Measurements from ENCODE around the gene ARNT2.
A peak's percentile ranks its signal among the peaks of the same experiment; 100 is the strongest.

The ARNT2 gene

GRCh38 chr15:80405970-80406369 is 1.8 kb downstream of the ARNT2 start:
- Histone ChIP-seq H3K4me1 (ENCODE audit: control insufficient read depth, insufficient read depth, low read length) (peaks cover 13% of the 10 kb centered on the region), H3K9me3 (ENCODE audit: control insufficient read depth in 2 of 2, low read length in 2 of 2) (no peaks in the 10 kb centered on the region), H3K9ac (ENCODE audit: low read length in 2 of 2) (no peak overlapping the region), H3K27ac (ENCODE audit: low read length) (no peak overlapping the region), H3K27me3 (ENCODE audit: control insufficient read depth in 1 of 2, insufficient read depth in 2 of 2, low read length in 2 of 2) (peaks cover 0 to 2% of the 10 kb centered on the region in 2 donors), H3K4me3 (ENCODE audit: low read length in 2 of 2) (no peak overlapping the region), H3K36me3 (ENCODE audit: control insufficient read depth in 2 of 2, insufficient read depth in 2 of 2, low read length in 2 of 2) (no peaks in the 10 kb centered on the region)

DNA sequence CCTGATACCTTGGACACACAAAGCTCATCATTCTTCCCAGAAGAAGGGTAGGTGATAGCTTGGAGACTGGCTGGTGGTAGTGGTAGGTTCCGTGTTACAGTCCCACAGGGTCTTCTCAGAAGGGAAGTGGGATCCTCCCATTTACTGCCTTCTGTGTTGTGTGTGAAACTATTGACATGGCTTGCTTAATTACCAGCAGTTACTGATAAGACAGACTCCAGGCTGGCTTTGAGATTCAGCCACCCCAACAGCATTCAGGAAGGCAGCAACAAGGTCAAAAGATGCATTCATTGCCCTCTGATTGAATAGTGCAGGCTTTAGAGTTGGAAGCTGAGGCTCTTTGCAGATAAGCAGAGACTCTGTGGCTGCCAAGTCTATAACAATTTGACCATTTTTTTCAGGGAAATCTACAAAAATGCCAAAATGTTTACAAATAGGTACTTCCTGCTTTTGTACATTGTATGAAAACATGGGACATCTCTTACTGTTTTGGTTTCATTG is 7.7 kb downstream of the ARNT2 start:
- H3K4me1 ChIP-seq (ENCODE audit: control insufficient read depth, insufficient read depth, low read length) = no peaks in the 10 kb centered on the region
- H3K9me3 ChIP-seq (ENCODE audit: control insufficient read depth in 2 of 2, low read length in 2 of 2) = no peaks in the 10 kb centered on the region
- H3K9ac ChIP-seq (ENCODE audit: low read length in 2 of 2) = no peak overlapping the region
- no peak overlapping the region for H3K4me3 ChIP-seq (ENCODE audit: low read length in 2 of 2)
- no peaks in the 10 kb centered on the region for H3K27me3 ChIP-seq (ENCODE audit: control insufficient read depth in 1 of 2, insufficient read depth in 2 of 2, low read length in 2 of 2)
- no peaks in the 10 kb centered on the region for H3K36me3 ChIP-seq (ENCODE audit: control insufficient read depth in 2 of 2, insufficient read depth in 2 of 2, low read length in 2 of 2)
- no peak overlapping the region for H3K27ac ChIP-seq (ENCODE audit: low read length)

DNA sequence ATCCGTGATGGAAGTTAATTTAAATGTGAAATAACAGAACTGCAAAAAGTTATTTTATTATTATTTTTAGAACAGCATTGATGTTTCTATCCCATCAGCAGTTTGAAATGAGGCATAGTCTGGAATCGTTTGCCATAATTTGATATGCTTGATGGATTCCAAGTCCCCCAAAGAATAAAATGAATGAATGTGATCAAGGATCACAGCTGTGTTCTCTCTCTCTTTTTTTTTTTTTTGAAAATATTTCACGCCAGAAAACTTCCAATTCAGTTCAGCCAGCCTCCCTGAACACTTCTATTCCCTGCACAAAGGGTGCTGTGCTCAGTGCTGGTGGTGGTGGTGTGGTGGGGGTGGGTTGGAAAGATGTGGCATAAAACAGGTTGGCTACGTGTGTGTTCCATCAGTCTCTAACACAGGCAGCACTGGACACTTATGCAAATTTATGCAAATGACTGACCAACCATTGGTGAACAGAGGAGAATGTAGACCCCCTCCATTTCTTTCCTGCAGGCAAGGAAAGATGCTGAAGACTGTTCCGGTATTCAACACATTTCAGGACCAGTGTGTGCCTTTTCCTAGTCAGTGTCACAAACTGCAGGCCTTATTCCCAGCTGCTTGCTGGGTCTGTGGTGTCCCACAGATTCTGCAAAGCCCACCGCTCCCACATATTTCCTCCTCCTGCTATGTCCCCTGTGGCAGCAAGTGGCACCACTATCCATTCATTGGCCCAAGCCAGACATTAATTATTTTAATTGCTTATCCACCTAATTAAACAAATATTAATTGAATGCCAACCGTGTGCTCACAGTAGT is 10.6 kb downstream of the ARNT2 start:
- Histone ChIP-seq H3K4me3 (ENCODE audit: low read length in 2 of 2) (no peak overlapping the region), H3K36me3 (ENCODE audit: control insufficient read depth in 2 of 2, insufficient read depth in 2 of 2, low read length in 2 of 2) (no peaks in the 10 kb centered on the region), H3K4me1 (ENCODE audit: control insufficient read depth, insufficient read depth, low read length) (peaks cover 10% of the 10 kb centered on the region), H3K9ac (ENCODE audit: low read length in 2 of 2) (no peak overlapping the region), H3K9me3 (ENCODE audit: control insufficient read depth in 2 of 2, low read length in 2 of 2) (no peaks in the 10 kb centered on the region), H3K27me3 (ENCODE audit: control insufficient read depth in 1 of 2, insufficient read depth in 2 of 2, low read length in 2 of 2) (peaks cover 0 to 2% of the 10 kb centered on the region in 2 donors), H3K27ac (ENCODE audit: low read length) (no peak overlapping the region)

DNA sequence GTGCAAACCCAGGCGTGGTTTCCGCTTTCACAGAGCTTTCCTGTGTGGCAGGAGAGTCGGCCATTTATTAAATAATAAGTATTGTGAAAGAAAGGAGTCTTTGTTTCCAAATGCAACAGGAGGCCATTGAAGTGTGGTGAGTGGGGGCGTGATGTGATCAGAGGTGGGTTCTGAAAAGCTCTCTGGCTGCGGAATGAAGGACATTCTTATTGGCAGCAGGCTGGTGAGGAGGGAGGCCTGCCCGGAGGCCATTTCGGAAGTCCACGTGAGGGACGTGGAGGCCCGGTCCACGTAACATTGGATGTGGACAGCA is 11.1 kb downstream of the ARNT2 start:
- H3K4me1 ChIP-seq (ENCODE audit: control insufficient read depth, insufficient read depth, low read length) = peaks cover 12% of the 10 kb centered on the region
- H3K27ac ChIP-seq (ENCODE audit: low read length) = no peak overlapping the region
- H3K4me3 ChIP-seq (ENCODE audit: low read length in 2 of 2) = no peak overlapping the region
- H3K9ac ChIP-seq (ENCODE audit: low read length in 2 of 2) = no peak overlapping the region
- no peaks in the 10 kb centered on the region for H3K9me3 ChIP-seq (ENCODE audit: control insufficient read depth in 2 of 2, low read length in 2 of 2)
- peaks cover 0 to 2% of the 10 kb centered on the region in 2 donors for H3K27me3 ChIP-seq (ENCODE audit: control insufficient read depth in 1 of 2, insufficient read depth in 2 of 2, low read length in 2 of 2)
- H3K36me3 ChIP-seq (ENCODE audit: control insufficient read depth in 2 of 2, insufficient read depth in 2 of 2, low read length in 2 of 2) = no peaks in the 10 kb centered on the region

- Histone ChIP-seq H3K27ac (ENCODE audit: low read length) (no peak overlapping the region), H3K9me3 (ENCODE audit: control insufficient read depth in 2 of 2, low read length in 2 of 2) (no peaks in the 10 kb centered on the region), H3K36me3 (ENCODE audit: control insufficient read depth in 2 of 2, insufficient read depth in 2 of 2, low read length in 2 of 2) (no peaks in the 10 kb centered on the region), H3K9ac (ENCODE audit: low read length in 2 of 2) (no peak overlapping the region), H3K27me3 (ENCODE audit: control insufficient read depth in 1 of 2, insufficient read depth in 2 of 2, low read length in 2 of 2) (peaks cover 0 to 2% of the 10 kb centered on the region in 2 donors), H3K4me3 (ENCODE audit: low read length in 2 of 2) (no peak overlapping the region), H3K4me1 (ENCODE audit: control insufficient read depth, insufficient read depth, low read length) (peaks cover 12% of the 10 kb centered on the region)
Observed at GRCh38 chr15:80416702-80417101, 12.5 kb downstream of the ARNT2 start.

GRCh38 chr15:80418892-80419537 is 14.8 kb downstream of the ARNT2 start:
- peak overlapping the region in 1 of 2 donors; percentile 22 for H3K4me3 ChIP-seq (ENCODE audit: low read length in 2 of 2)
- H3K9me3 ChIP-seq (ENCODE audit: control insufficient read depth in 2 of 2, low read length in 2 of 2) = no peaks in the 10 kb centered on the region
- H3K9ac ChIP-seq (ENCODE audit: low read length in 2 of 2) = no peak overlapping the region
- no peak overlapping the region for H3K27ac ChIP-seq (ENCODE audit: low read length)
- no peaks in the 10 kb centered on the region for H3K36me3 ChIP-seq (ENCODE audit: control insufficient read depth in 2 of 2, insufficient read depth in 2 of 2, low read length in 2 of 2)
- peaks cover 0 to 2% of the 10 kb centered on the region in 2 donors for H3K27me3 ChIP-seq (ENCODE audit: control insufficient read depth in 1 of 2, insufficient read depth in 2 of 2, low read length in 2 of 2)
- peaks cover 12% of the 10 kb centered on the region for H3K4me1 ChIP-seq (ENCODE audit: control insufficient read depth, insufficient read depth, low read length)

- Histone ChIP-seq H3K36me3 (ENCODE audit: control insufficient read depth in 2 of 2, insufficient read depth in 2 of 2, low read length in 2 of 2) (no peaks in the 10 kb centered on the region), H3K4me3 (ENCODE audit: low read length in 2 of 2) (peak overlapping the region in 1 of 2 donors; percentile 22), H3K9ac (ENCODE audit: low read length in 2 of 2) (no peak overlapping the region), H3K9me3 (ENCODE audit: control insufficient read depth in 2 of 2, low read length in 2 of 2) (no peaks in the 10 kb centered on the region), H3K4me1 (ENCODE audit: control insufficient read depth, insufficient read depth, low read length) (peaks cover 12% of the 10 kb centered on the region), H3K27ac (ENCODE audit: low read length) (no peak overlapping the region), H3K27me3 (ENCODE audit: control insufficient read depth in 1 of 2, insufficient read depth in 2 of 2, low read length in 2 of 2) (peaks cover 0 to 2% of the 10 kb centered on the region in 2 donors)
Observed at GRCh38 chr15:80419546-80419945, 15.4 kb downstream of the ARNT2 start.

- Histone ChIP-seq H3K9me3 (ENCODE audit: control insufficient read depth in 2 of 2, low read length in 2 of 2) (no peaks in the 10 kb centered on the region), H3K27me3 (ENCODE audit: control insufficient read depth in 1 of 2, insufficient read depth in 2 of 2, low read length in 2 of 2) (peaks cover 0 to 2% of the 10 kb centered on the region in 2 donors), H3K27ac (ENCODE audit: low read length) (no peak overlapping the region), H3K9ac (ENCODE audit: low read length in 2 of 2) (no peak overlapping the region), H3K4me1 (ENCODE audit: control insufficient read depth, insufficient read depth, low read length) (peaks cover 12% of the 10 kb centered on the region), H3K36me3 (ENCODE audit: control insufficient read depth in 2 of 2, insufficient read depth in 2 of 2, low read length in 2 of 2) (no peaks in the 10 kb centered on the region), H3K4me3 (ENCODE audit: low read length in 2 of 2) (no peak overlapping the region)
Observed at GRCh38 chr15:80420658-80421057, 16.5 kb downstream of the ARNT2 start.

- no peak overlapping the region for H3K9ac ChIP-seq (ENCODE audit: low read length in 2 of 2)
- H3K4me3 ChIP-seq (ENCODE audit: low read length in 2 of 2) = no peak overlapping the region
- no peaks in the 10 kb centered on the region for H3K36me3 ChIP-seq (ENCODE audit: control insufficient read depth in 2 of 2, insufficient read depth in 2 of 2, low read length in 2 of 2)
- no peaks in the 10 kb centered on the region for H3K27me3 ChIP-seq (ENCODE audit: control insufficient read depth in 1 of 2, insufficient read depth in 2 of 2, low read length in 2 of 2)
- H3K27ac ChIP-seq (ENCODE audit: low read length) = no peak overlapping the region
- H3K4me1 ChIP-seq (ENCODE audit: control insufficient read depth, insufficient read depth, low read length) = peaks cover 10% of the 10 kb centered on the region
- no peaks in the 10 kb centered on the region for H3K9me3 ChIP-seq (ENCODE audit: control insufficient read depth in 2 of 2, low read length in 2 of 2)
Observed at GRCh38 chr15:80423215-80423614, 19.0 kb downstream of the ARNT2 start.

- no peaks in the 10 kb centered on the region for H3K36me3 ChIP-seq (ENCODE audit: control insufficient read depth in 2 of 2, insufficient read depth in 2 of 2, low read length in 2 of 2)
- H3K27ac ChIP-seq (ENCODE audit: low read length) = no peak overlapping the region
Observed at GRCh38 chr15:80424381-80424780, 20.2 kb downstream of the ARNT2 start.

DNA sequence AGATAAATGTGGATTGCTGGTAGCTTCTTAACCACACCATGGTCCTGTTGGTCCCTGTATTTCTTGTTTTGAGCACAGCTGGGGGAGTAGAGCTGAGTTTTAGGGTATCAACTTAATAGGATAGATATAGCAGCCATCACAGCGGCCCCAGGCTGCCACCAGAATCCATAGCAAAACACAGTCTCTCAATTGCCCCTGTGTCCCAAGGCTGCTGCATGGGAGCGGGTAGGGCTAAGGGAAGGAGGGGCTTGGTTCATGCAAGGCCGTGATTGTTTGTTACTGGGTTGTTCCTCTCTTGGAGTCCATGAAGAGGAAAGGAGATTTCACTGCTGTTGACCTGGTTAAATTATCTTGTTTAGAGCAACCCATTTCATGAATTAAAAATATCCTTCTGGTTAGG is 22.1 kb downstream of the ARNT2 start:
- H3K27ac ChIP-seq (ENCODE audit: low read length) = no peak overlapping the region
- no peak overlapping the region for H3K9ac ChIP-seq (ENCODE audit: low read length in 2 of 2)
- H3K4me1 ChIP-seq (ENCODE audit: control insufficient read depth, insufficient read depth, low read length) = no peaks in the 10 kb centered on the region
- no peaks in the 10 kb centered on the region for H3K36me3 ChIP-seq (ENCODE audit: control insufficient read depth in 2 of 2, insufficient read depth in 2 of 2, low read length in 2 of 2)
- no peaks in the 10 kb centered on the region for H3K9me3 ChIP-seq (ENCODE audit: control insufficient read depth in 2 of 2, low read length in 2 of 2)
- no peaks in the 10 kb centered on the region for H3K27me3 ChIP-seq (ENCODE audit: control insufficient read depth in 1 of 2, insufficient read depth in 2 of 2, low read length in 2 of 2)
- no peak overlapping the region for H3K4me3 ChIP-seq (ENCODE audit: low read length in 2 of 2)

More at GRCh38 chr15:80424381-80424780, 20.2 kb downstream of the ARNT2 start:
- Histone ChIP-seq H3K4me1 (ENCODE audit: control insufficient read depth, insufficient read depth, low read length) (peaks cover 5% of the 10 kb centered on the region), H3K9me3 (ENCODE audit: control insufficient read depth in 2 of 2, low read length in 2 of 2) (no peaks in the 10 kb centered on the region), H3K27me3 (ENCODE audit: control insufficient read depth in 1 of 2, insufficient read depth in 2 of 2, low read length in 2 of 2) (no peaks in the 10 kb centered on the region), H3K4me3 (ENCODE audit: low read length in 2 of 2) (no peak overlapping the region), H3K9ac (ENCODE audit: low read length in 2 of 2) (no peak overlapping the region)
